NCI-H2196 treated with DMSO at 0.1 percent for 48 hours (cell line): Measurements from ENCODE around the gene MIS18BP1.
"Not testable (repeated sequence)": the region's sequence is repeated elsewhere in the genome, so short reads cannot be mapped to it uniquely, and the experiment has no call there.

Experiments
- DNase-seq: peaks from one replicate; lab custom pipeline; 2025; ENCODE audit not compliant: unreplicated experiment; lab: John Stamatoyannopoulos, UW

MIS18BP1 gene

DNA sequence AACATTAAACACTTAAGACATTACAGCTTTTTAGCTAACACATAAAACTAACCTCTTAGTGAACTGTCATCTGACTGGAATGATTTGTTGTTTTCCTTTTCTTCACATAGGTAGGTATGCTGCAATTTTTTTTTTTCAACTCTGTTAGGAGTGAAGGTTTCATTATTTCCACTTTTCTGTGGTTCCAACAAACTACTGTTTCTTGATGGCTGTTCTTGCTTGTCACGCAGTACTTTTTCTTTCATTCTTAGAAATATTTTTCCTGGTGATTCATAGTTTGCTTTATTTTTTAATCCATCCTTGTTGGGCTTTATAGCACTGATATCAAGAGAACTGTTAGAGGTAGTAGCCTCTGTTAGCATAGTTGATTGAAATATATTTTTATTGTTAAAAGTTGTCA lies 6.3 kb downstream of the MIS18BP1 start:
- no peak for DNase-seq

DNA sequence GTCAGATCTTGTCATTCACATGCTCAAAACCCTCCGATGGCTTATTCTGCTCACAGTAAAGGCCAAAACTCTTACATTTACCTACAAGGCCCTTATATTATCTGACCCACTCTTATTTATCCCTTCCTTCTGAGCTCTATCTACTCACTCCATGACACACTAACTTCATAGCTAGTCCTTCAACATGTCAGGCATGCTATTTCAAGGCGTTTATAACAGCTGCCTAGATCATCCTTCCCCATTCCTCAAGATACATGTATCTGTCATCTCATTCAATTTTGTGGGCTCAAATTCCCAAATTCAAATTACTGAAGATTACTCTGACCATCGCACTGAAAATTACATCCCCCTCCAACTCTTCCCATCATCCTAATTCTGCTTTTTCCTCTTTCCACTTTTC lies 6.9 kb downstream of the MIS18BP1 start:
- no peak for DNase-seq

DNA sequence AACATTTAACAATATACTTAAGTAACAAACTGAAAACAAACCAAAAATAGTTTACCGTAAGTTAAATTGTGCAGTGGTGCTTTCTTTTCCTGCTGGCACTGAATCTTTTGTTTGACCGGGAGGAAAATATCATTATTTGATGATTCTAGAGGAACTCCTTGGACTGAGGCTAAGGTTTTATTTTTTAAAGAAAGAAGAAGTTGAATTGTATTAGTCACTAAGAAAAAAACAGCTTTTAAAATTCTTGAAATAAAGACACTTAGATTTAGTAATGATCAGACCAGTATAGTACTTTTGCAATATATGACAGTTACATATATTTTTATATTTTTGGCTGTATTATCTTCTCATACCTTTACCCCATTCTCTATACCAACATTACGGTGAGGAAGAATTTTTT lies 10.3 kb downstream of the MIS18BP1 start:
- DNase-seq: no peak

DNA sequence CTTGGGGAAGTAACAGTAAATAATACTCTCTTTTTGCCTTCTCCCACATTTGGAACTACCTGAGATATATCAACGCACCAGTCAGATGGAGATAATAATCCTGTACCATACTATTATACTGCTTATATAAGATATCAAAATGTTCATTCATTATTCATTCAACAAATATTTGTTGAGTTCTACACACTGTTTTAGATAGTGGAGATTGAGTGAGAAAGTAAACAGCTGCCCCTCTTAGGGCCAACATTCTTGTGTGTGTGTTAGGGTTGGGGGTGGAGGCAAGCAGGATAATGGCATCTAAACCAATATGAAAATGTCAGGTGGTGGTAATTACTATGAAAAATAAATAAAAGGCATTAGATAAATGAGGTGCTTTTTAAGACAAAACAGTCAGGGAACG lies 14.0 kb downstream of the MIS18BP1 start:
- no peak for DNase-seq

DNA sequence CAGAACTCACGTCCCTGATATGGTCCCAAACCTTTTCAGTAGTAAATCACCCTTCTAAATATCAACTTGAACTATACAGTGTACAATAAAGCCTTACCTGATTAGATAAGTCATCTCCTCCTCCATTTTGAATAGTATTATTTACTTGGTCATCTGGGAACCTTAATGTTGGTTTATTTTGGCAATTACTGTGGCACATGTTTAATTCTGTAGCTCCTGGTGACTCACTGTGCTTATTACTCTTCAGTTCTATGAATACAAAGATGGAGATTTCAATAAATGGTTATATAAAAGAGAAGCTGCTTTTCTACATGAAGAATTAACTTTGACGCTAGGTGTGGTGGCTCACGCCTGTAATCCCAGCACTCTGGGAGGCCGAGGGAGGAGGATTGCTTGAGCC lies 25.4 kb downstream of the MIS18BP1 start:
- no peak for DNase-seq

DNA sequence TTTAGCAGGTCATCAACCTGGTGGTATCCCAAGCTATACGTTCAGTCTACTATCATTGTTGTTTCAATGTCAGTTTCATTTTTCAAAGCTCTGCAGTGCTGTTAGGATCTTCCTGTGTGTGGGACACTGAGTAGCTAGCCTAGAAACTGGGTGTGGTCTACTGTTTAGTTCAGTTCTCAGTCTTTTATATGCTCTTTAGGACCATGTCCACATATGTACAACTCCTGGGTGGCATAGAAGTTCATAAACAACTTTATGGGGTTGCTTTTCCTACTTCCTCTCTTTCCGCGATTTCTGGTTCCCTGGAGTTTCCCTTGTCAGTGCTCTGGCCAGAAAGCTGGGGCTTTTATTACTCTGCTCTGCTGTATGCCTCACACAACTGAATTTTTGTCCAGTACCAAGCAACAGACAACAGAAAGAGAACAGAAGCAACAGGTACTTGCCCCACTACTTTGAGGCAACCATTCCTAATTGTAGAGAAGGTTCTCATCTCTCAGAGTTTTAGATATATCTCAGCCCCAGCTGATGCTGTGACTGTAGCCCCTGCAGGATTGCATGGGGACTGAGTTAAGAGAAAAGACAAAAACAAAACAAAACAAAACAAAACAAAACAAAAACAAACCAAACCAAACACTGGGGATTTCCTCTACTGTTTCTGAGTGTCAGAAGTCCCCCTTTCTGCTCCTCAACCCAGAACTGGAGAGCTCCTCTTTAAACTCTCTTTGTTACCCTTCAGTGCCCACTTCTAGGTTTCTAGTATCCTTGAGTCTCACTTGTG lies 30.3 kb downstream of the MIS18BP1 start:
- DNase-seq: no peak

DNA sequence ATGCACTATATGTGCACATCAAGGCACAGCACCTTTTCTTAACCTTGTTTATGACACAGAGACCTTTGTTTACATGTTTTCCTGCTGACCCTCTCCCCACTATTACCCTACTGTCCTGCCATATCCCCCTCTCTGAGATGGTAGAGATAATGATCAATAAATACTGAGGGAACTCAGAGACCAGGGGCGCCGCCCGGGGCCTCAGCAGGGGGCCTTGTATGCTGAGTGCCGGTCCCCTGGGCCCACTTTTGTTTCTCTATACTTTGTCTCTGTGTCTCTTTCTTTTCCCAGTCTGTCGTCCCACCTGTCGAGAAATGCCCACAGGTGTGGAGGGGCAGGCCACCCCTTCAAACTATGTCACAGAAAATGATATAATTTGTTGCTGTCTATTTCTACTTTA lies 38.7 kb downstream of the MIS18BP1 start:
- DNase-seq: not testable (repeated sequence)

DNA sequence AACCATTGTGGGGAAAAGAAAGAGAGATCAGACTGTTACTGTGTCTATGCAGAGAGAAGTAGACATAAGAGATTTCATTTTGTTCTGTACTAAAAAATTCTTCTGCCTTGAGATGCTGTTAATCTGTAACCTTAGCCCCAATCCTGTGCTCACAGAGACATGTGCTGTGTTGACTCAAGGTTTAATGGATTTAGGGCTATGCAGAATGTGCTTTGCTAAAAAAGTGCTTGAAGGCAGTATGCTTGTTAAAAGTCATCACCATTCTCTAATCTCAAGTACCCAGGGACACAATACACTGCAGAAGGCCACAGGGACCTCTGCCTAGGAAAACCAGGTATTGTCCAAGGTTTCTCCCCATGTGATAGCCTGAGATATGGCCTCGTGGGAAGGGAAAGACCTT lies 39.3 kb downstream of the MIS18BP1 start:
- DNase-seq: not testable (repeated sequence)

DNA sequence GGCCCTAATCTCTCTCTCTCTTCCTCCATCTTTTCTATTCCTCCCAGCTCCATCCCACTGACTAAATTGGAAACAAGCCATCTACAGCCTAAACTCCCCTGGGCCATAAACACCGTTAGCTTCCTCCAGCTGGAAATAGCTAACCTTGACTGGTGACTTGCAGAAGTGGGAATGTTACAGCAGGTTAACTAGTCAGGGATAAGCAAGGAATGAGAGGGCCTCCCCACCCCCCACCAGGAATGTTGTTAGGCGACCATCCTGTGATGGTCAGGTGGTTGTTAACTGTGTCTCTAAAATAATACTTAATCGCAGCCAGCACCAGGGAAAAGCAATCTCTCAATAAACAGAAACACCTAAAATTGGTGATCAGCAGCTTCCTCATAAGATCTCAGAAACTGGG lies 40.8 kb downstream of the MIS18BP1 start:
- no peak for DNase-seq

DNA sequence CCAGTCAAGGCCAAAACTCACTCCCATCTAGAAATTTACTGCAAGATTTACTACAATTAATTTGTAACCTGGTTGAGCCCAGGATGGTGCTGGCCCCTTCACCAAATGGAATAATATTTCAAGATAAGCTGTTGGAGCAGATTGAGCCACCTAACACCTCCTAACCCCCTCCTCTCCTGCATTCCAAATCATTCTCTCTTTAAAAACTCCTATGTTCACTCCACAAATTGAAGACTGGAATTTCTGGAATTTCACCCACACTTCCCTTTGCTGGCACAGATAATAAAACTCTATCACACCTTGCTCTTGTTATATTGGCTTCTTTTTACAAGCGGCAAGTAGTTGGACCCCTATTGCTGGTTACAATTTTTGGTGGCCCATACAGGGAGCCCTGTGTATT lies 41.7 kb downstream of the MIS18BP1 start:
- no peak for DNase-seq

DNA sequence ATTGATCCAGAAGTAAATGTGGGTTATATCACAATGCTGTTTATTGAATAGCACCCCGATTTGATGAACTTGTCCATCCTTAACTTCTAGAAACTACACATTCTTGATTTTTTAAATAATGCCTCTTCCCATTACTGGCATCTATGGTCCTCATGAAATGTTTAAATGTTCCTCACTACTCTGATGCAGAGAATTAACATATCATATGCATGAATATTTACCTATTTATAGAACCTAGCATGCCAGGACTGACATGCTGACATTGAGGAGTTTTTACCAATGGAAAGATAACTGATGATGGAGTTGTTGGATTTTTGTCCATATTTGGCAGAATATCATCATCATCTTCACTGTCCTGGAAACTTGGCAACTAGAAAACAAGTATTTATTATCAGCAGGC lies 42.8 kb downstream of the MIS18BP1 start:
- DNase-seq: no peak

DNA sequence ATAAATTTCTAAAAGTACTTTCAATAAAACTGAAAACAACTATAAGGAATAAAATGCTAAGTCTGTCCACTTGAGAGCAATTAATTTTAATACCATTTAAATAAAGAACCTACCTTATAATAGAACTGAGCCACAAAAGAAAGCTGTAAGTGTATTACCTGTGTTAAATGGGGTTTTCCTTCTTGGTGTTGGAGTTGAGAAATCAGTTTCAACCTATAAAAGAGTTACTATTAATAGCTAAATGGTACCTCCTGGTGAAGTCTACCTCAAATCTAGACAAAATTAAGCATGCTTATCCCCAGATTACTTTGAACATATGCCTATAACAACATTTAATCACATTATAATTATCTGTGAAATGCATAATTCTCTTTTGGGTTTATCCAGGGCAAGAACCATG lies 48.8 kb downstream of the MIS18BP1 start:
- no peak for DNase-seq

DNA sequence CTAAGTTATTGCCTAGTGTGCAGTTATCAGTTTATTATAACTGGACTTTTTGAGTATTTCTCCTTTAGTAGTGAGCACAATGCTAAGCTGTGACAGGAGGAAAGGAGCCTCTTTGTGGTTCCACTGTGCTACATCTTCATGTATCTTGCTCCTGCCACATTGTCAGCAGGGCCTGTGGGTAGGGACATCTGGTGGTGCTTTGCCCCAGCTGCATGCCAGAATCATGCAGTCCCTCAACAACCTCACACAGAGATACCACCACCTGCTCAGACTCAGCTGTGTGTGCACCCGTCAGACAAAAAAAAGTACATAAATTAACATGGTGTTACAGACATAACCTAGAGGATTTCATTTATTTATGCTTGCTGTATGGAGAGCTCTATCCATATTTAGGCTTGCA lies 51.1 kb downstream of the MIS18BP1 start:
- DNase-seq: no peak

DNA sequence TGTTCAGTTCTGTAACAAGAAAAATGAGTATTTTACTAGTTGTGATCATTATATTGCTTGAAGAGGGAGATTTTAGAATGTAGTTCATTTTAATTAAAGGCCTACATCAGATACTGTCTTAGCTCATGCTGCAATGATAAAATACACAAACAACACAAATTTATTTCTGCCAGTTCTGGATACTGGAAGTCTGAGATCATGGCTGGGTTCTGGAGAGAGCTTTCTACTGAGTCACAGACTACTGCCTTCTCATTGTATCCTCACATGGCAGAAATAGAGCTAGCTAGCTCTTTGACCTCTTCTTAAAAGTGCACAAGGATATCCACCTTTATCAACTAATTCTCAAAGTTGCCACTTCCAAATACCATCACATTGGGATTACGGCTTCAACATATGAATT lies 53.8 kb downstream of the MIS18BP1 start:
- no peak for DNase-seq

DNA sequence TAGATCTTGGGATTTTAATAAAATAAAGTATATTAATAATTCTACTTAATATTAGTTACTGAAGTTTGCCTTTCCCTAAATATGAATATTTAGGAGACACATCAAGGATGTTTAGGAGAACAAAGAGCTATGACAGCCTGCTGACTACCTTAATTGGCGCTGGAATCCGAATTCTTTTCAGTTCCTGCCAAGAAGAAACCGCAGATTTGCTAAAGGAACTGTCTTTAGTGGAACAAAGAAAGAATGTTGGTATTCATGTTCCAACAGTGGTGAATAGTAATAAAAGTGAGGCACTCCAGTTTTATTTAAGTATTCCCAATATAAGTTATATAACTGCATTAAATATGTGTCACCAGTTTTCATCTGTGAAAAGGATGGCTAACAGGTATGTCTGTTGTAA lies 54.5 kb downstream of the MIS18BP1 start:
- no peak for DNase-seq

DNA sequence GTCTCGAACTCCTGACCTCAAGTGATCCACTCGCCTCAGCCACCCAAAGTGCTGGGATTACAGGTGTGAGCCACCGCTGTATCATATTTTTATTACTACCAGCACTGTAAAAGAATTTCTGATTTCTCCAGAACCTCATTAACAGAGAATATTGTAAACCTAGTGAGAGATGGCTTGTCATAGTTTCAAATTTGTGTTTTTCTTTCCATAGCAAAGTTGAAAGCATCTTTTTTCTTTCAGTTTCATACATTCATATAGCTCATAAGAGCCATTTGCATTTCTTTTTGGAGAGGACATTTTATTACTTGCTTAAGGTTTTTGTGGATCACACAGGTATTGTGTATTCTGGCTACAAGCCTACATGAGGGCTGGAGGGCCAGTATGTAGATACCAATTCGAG lies 58.0 kb downstream of the MIS18BP1 start:
- DNase-seq: no peak

DNA sequence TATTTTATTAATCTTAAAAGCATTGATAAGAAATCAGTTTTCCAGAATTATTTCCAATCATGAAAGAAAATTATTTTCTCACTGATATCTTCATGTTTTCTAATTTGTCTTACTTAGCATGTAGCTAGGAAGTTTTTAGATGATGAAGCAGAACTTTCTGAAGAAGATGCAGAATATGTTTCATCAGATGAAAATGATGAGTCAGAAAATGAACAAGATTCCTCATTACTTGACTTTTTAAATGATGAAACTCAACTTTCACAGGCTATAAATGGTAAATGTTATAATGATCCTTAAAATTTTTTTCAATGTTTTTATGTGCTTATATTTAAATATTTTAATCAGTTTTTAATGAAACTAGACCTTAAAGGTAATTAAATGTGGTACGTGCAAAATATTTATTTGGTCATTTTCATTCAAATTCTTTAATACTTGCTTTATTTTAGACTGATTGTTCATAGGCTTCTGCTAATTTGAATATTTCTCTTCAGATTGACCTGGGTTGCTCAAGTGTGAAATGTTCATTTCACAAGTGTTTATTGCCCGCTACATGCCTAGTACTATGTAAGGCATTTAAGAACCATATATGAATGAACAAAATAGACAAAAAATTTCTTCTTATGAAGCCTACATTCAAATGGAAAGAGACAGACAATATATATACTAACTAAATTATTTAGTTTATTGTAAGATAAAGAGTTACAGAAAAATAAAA lies 67.7 kb downstream of the MIS18BP1 start:
- DNase-seq: no peak

DNA sequence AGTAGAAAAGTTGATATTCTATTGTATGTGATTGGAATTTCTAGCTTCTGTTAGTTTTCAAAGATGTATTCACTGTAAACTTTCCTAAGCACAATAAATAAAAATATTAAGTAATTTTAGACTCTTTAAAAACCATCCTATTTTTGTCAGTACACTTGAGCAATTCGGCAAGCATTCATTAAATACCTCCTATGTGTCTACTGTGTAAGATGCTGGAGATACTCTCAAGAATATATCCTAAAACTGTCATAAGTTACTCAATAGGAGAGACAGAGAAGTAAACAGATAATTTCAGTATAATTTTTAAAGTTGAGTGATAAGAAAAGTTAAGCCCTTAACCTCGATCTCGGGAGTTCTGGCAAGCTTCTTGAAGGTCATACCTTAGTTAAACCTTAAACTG lies 71.2 kb downstream of the MIS18BP1 start:
- no peak for DNase-seq

DNA sequence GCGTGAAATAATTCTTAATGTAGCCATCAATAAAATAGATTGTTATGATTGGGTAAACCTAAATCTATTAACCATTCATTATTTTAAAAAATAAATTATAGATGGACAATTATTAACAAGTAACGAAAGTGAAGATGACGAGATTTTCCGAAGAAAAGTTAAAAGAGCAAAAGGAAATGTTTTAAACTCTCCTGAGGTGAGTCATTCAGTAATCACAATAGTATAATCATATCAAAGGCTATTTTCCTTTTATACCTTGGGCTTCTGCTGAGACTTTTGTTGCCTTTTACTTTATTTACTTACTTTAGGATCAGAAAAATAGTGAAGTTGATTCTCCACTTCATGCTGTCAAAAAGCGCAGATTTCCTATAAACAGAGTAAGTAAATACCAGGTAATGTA lies 71.7 kb downstream of the MIS18BP1 start:
- DNase-seq: no peak

DNA sequence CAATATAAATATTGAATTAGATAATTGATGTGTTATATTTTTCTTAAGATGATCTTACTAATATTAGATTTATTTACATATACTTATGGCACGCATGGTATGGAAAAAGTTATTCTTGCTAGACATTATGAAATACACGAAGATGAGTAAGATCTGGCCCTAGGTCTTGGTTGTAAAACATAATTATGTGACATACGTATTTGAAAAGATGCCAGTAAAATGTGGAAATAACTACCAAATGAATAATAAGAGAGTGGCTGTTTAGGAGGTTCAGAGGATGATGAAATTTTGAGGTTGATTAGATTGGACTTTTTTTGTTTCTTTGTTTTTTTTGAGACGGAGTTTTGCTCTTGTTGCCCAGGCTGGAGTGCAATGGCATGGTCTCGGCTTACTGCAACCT lies 75.9 kb downstream of the MIS18BP1 start:
- DNase-seq: no peak

DNA sequence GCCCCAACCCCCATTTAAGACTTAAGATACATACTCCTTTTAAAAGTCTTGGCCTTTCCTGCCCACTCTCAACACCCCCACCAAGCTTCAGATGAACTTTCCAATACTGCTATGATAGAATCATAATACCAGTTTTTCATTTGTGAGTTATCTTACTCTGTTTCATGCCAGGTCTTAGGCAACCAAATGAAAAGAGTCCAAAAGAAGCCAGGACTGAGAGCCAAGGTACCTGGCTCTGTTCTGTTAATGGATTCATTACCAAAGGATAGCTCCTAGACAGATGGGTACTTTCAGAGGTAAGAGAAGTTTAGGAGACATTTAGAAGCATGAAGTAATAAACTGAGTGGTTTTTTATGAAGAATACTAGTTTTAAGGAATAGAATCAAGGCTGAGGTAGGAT lies 83.1 kb downstream of the MIS18BP1 start:
- DNase-seq: no peak

DNA sequence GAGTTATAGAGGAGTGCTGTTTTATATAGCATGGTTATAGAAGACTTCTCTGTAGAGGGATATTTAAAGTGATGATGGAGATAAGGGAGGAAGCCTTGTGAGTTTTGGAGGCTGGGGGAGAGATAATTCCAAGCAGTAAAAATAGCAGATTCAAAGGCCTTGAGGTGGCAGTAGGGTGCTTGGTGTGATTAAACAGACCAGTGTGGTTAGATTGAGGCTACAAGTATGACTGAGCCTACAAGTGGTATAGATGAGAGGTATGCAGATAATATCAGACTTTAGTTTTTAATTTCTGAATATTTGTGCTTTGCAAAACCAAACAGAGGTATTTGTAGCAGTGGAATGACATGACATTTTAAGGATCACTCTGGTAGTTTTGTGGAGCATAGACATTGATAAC lies 96.9 kb downstream of the MIS18BP1 start:
- no peak for DNase-seq
